Activated CD4-positive, alpha-beta memory T cell treated with anti-CD3 and anti-CD28 coated beads for 36 hours (primary cell): ENCODE measurements around the gene TRMT1. TPM values are rescaled to one million over a fixed set of nuclear protein-coding genes. Genes with fewer than 3 reads are reported as not detected.

Source experiments
- CTCF ChIA-PET: fragments of 350-600 bp; sonication (Branson Sonifier 250); formaldehyde crosslinking; loops from one replicate; lab custom pipeline; 2021; ENCODE audit warnings: antibody characterized with exemption, inconsistent platforms; lab: Charles Lee
- POLR2A ChIA-PET: fragments of 350-600 bp; sonication (Branson Sonifier 250); formaldehyde crosslinking; loops from one replicate; lab custom pipeline; 2021; ENCODE audit warnings: antibody characterized with exemption; lab: Charles Lee
- DNase-seq: peaks from one replicate; pipeline ENCODE4 v3.0.0-alpha.2; 2020
- H3K27ac Mint-ChIP-seq: one replicate; pipeline ENCODE4 v1.8.0; 2021; ENCODE audit warnings: mixed read lengths
- H3K27me3 Mint-ChIP-seq: one replicate; pipeline ENCODE4 v1.8.0; 2021; ENCODE audit warnings: mixed read lengths
- H3K36me3 Mint-ChIP-seq: one replicate; pipeline ENCODE4 v1.8.0; 2021; ENCODE audit warnings: mixed read lengths
- H3K4me1 Mint-ChIP-seq: one replicate; pipeline ENCODE4 v1.8.0; 2021; ENCODE audit warnings: low read depth, mixed read lengths
- H3K4me3 Mint-ChIP-seq: one replicate; pipeline ENCODE4 v1.8.0; 2021; ENCODE audit warnings: mild to moderate bottlenecking, mixed read lengths
- H3K9me3 Mint-ChIP-seq: one replicate; pipeline ENCODE4 v1.8.0; 2021; ENCODE audit warnings: mixed read lengths
- intact Hi-C: fragments of 100-400 bp; cut with micrococcal nuclease; formaldehyde crosslinking; loops from one replicate; pipeline ENCODE4 v1.15.1; 2023
- total RNA-seq, 2 experiments: library from RNA; stranded (reverse); gene quantifications; one replicate each; pipeline ENCODE4 v1.2.3, GENCODE V29; 2021

Gene TRMT1
- total RNA-seq, 2 experiments from 2014 or later = 59.2 to 61.3 TPM

DNA sequence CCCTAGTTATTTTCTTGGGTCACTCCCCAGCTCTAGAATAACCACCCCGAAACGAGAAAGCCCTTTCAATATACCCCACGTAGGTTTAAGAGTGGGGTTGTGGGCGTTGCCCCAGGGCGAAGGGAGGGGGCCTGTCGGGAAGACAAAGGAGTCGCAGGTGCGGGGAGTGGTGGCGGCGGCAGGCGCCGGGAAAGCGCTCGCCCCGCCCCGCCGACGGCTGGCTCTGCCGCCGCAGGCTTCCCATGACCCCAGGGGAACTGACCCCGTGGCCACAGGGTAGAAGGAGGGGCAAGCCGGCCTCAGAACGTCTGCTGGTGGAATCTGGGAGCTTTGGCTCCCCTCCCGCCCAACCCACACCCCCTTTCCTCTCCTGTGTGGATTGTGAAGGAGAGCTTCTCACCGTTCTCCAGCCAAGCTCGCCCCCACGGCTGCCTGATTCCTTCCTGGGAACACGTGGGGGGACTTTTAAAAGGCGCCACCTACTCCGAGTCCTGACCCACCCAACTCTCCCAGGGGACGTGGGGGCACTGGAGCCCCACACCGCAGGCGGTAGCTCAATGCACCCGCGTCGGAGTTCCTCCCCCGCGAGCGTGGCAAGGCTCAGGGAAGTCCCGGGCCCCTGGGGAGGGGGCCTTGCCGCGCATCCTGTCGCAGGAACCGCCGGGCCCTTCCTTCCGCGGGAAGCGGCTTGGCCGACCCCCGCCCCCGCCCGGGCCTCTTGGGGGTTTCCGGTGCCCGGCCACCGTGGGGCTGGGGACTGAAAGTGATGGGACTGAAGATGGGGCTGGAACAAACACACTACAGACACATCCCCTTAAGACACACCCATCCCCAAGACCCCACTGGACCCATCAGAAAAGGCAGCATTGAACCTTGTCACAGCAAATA is 39.2 kb upstream of the TRMT1 start:
- Mint-ChIP-seq H3K27ac (peak overlapping the region; percentile 97), H3K4me3 (peak overlapping the region; percentile 99), H3K4me1 (peaks cover 41% of the 10 kb centered on the region), H3K36me3 (peaks cover 29% of the 10 kb centered on the region), H3K9me3 (no peaks in the 10 kb centered on the region), H3K27me3 (peaks cover 3% of the 10 kb centered on the region)
- POLR2A ChIA-PET = interaction anchor here (0.5 to 6.5 kb wide), 15 partner anchors 11 to 684 kb away, joined by 3 to 167 read pairs (median 4); partner anchors contain the start of gene NACC1
- intact Hi-C loops = loop anchor here (1.0 to 2.0 kb wide), 3 partner anchors 8 to 39 kb away; no protein-coding TSS in a partner anchor
- peak; percentile 84 for DNase-seq
- CTCF ChIA-PET = interaction anchor here (0.8 to 2.2 kb wide), 13 partner anchors 9 to 60 kb away, joined by 3 to 19 read pairs (median 5); partner anchors contain the start of gene NACC1

DNA sequence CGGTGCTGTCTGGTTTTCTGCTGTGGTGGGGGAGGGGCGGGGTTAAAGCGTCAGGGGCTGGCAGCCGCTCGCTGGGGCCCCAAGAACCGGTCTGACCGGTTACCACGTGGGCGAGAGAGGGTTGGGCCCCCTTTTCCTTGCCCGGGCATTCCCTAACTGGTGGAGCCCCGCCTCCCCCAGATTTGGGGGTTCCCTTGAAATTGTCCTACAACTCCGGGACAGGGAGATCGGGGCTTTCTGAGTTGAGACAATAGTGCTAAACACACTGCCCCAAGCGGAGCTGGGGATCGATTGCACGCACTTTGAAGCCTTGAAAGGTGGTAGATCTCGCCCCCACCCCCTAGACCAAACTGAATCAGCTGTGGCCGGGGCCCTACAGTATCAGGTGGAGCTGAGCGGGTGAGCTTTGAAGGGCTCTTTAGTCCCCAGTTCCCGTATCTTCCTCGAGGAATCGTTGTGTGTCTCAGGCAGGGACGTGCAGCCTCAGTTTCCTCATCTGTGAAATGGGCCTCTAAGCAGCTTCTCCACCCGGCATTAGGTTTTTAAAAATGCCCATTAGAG is 38.5 kb upstream of the TRMT1 start:
- peak overlapping the region; percentile 97 for H3K27ac Mint-ChIP-seq
- no peaks in the 10 kb centered on the region for H3K9me3 Mint-ChIP-seq
- DNase-seq = peak; percentile 91
- peaks cover 36% of the 10 kb centered on the region for H3K36me3 Mint-ChIP-seq
- peak overlapping the region; percentile 99 for H3K4me3 Mint-ChIP-seq
- peaks cover 36% of the 10 kb centered on the region for H3K4me1 Mint-ChIP-seq
- ChIA-PET POLR2A (interaction anchor here (0.5 to 6.5 kb wide), 15 partner anchors 11 to 685 kb away, joined by 3 to 167 read pairs (median 4); partner anchors contain the start of gene NACC1), CTCF (interaction anchor here (0.9 to 2.2 kb wide), 13 partner anchors 10 to 271 kb away, joined by 3 to 19 read pairs (median 5); partner anchors contain the start of gene NACC1)
- peaks cover 3% of the 10 kb centered on the region for H3K27me3 Mint-ChIP-seq
- intact Hi-C loops = loop anchor here (1.0 to 5.0 kb wide), 5 partner anchors 8 to 363 kb away; partner anchors contain the start of genes CALR and JUNB

GRCh38 chr19:13154241-13154778 is 37.8 kb upstream of the TRMT1 start:
- DNase-seq = peak; percentile 87
- Mint-ChIP-seq H3K36me3 (peaks cover 36% of the 10 kb centered on the region), H3K27me3 (peaks cover 3% of the 10 kb centered on the region), H3K9me3 (no peaks in the 10 kb centered on the region), H3K4me3 (peak overlapping the region; percentile 99), H3K4me1 (peaks cover 37% of the 10 kb centered on the region), H3K27ac (peak overlapping the region; percentile 97)
- ChIA-PET POLR2A (interaction anchor here (0.5 to 6.5 kb wide), 8 partner anchors 12 to 361 kb away, joined by 3 to 167 read pairs (median 6); partner anchors contain the start of gene NACC1), CTCF (interaction anchor here (0.6 to 2.2 kb wide), 9 partner anchors 10 to 1238 kb away, joined by 3 to 19 read pairs (median 6); partner anchors contain the start of gene NACC1)
- intact Hi-C loops = loop anchor here (2.0 to 5.0 kb wide), 3 partner anchors 40 to 362 kb away; partner anchors contain the start of genes CALR and JUNB

GRCh38 chr19:13153569-13154240 is 37.2 kb upstream of the TRMT1 start:
- Mint-ChIP-seq H3K27me3 (peaks cover 3% of the 10 kb centered on the region), H3K4me1 (peaks cover 43% of the 10 kb centered on the region), H3K36me3 (peaks cover 36% of the 10 kb centered on the region), H3K9me3 (no peaks in the 10 kb centered on the region), H3K27ac (peak overlapping the region; percentile 97), H3K4me3 (peak overlapping the region; percentile 99)
- intact Hi-C loops = loop anchor here (2.0 to 5.0 kb wide), 3 partner anchors 41 to 361 kb away; partner anchors contain the start of genes CALR and JUNB
- DNase-seq = no peak
- CTCF ChIA-PET = interaction anchor here (0.6 to 2.2 kb wide), 4 partner anchors 14 to 1239 kb away, joined by 3 to 19 read pairs (median 6); no protein-coding TSS in a partner anchor
- POLR2A ChIA-PET = interaction anchor here (0.5 to 6.5 kb wide), 14 partner anchors 13 to 371 kb away, joined by 3 to 167 read pairs (median 8); partner anchors contain the start of genes JUNB, NACC1 and TRMT1

- H3K4me3 Mint-ChIP-seq = peak overlapping the region; percentile 99
These were observed 36.5 kb upstream of the TRMT1 start for GRCh38 chr19:13152974-13153568.

GRCh38 chr19:13152356-13152973 is 35.9 kb upstream of the TRMT1 start:
- peaks cover 3% of the 10 kb centered on the region for H3K27me3 Mint-ChIP-seq
- no peak for DNase-seq
- peaks cover 36% of the 10 kb centered on the region for H3K36me3 Mint-ChIP-seq
- peaks cover 37% of the 10 kb centered on the region for H3K4me1 Mint-ChIP-seq
- ChIA-PET CTCF (interaction anchor here (0.9 to 1.6 kb wide), 11 partner anchors 11 to 187 kb away, joined by 3 to 10 read pairs (median 5); partner anchors contain the start of gene NACC1), POLR2A (interaction anchor here (0.5 to 6.5 kb wide), 20 partner anchors 9 to 857 kb away, joined by 3 to 167 read pairs (median 4); partner anchors contain the start of genes JUNB, NACC1 and TRMT1)
- intact Hi-C loops = loop anchor here (1.0 to 5.0 kb wide), 3 partner anchors 52 to 360 kb away; partner anchors contain the start of genes CALR and JUNB
- H3K27ac Mint-ChIP-seq = peak overlapping the region; percentile 97
- no peaks in the 10 kb centered on the region for H3K9me3 Mint-ChIP-seq
- H3K4me3 Mint-ChIP-seq = peak overlapping the region; percentile 99

More at GRCh38 chr19:13152974-13153568, 36.5 kb upstream of the TRMT1 start:
- peaks cover 3% of the 10 kb centered on the region for H3K27me3 Mint-ChIP-seq
- ChIA-PET CTCF (interaction anchor here (0.9 to 1.6 kb wide), 9 partner anchors 11 to 188 kb away, joined by 3 to 10 read pairs (median 5); partner anchors contain the start of gene NACC1), POLR2A (interaction anchor here (0.5 to 6.5 kb wide), 19 partner anchors 10 to 858 kb away, joined by 3 to 167 read pairs (median 4); partner anchors contain the start of genes JUNB, NACC1 and TRMT1)
- peak; percentile 97 for DNase-seq
- H3K9me3 Mint-ChIP-seq = no peaks in the 10 kb centered on the region
- peak overlapping the region; percentile 97 for H3K27ac Mint-ChIP-seq
- peaks cover 40% of the 10 kb centered on the region for H3K4me1 Mint-ChIP-seq
- intact Hi-C loops = loop anchor here (1.0 to 5.0 kb wide), 3 partner anchors 53 to 361 kb away; partner anchors contain the start of genes CALR and JUNB
- peaks cover 36% of the 10 kb centered on the region for H3K36me3 Mint-ChIP-seq

- H3K36me3 Mint-ChIP-seq = peaks cover 39% of the 10 kb centered on the region
- CTCF ChIA-PET = interaction anchor here (1.0 to 1.6 kb wide), 10 partner anchors 12 to 186 kb away, joined by 3 to 10 read pairs (median 5); partner anchors contain the start of gene NACC1
These were observed 35.2 kb upstream of the TRMT1 start for GRCh38 chr19:13151605-13152355.

DNA sequence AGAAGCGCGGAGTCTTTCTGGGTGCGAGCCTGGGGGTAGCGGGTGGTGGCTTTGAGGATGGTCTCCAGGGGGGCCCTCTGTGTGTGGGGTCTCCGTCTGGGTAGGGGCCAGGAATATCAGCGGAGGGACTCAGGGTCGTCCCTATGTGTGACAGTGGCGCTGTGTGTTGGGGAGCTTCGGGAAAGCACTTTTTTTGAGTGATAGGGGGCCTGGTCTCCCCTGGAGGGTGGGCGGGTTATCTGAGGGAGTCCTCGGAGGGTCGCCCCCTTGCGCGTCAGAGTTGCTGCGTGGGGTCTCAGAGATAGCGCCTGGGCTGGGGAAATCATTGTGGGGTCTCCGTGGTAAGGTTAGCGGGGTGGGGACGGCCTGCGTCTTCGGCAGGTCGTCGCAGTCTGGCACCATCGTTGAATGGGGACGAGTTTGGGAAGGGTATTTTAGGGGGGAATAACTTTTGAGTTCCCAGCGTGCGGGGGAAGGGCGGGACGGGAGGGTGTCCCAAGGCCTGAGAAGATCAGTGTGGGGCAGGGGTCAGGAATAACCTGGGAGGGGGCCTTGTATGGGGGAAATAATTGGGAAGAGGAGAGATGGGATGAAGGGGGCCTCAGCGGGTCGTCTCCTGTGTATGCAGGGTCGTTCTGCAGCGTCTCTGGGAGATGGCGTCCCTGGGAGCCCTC is 34.5 kb upstream of the TRMT1 start:
- intact Hi-C loops = loop anchor here (1.0 to 5.0 kb wide), 4 partner anchors 19 to 359 kb away; partner anchors contain the start of genes CALR, JUNB and TRMT1
- peak overlapping the region; percentile 99 for H3K4me3 Mint-ChIP-seq
- ChIA-PET CTCF (interaction anchor here (0.6 to 2.1 kb wide), 9 partner anchors 13 to 85 kb away, joined by 4 to 12 read pairs (median 6); partner anchors contain the start of gene NACC1), POLR2A (interaction anchor here (0.7 to 1.5 kb wide), 5 partner anchors 12 to 52 kb away, joined by 3 to 10 read pairs (median 3); partner anchors contain the start of gene NACC1)
- H3K4me1 Mint-ChIP-seq = peaks cover 26% of the 10 kb centered on the region
- peaks cover 3% of the 10 kb centered on the region for H3K27me3 Mint-ChIP-seq
- no peaks in the 10 kb centered on the region for H3K9me3 Mint-ChIP-seq
- H3K36me3 Mint-ChIP-seq = peaks cover 40% of the 10 kb centered on the region
- DNase-seq = peak; percentile 43
- peak overlapping the region; percentile 97 for H3K27ac Mint-ChIP-seq

More at GRCh38 chr19:13151605-13152355, 35.2 kb upstream of the TRMT1 start:
- no peaks in the 10 kb centered on the region for H3K9me3 Mint-ChIP-seq
- peaks cover 33% of the 10 kb centered on the region for H3K4me1 Mint-ChIP-seq
- peak; percentile 98 for DNase-seq
- peak overlapping the region; percentile 99 for H3K4me3 Mint-ChIP-seq
- POLR2A ChIA-PET = interaction anchor here (0.8 to 6.5 kb wide), 14 partner anchors 9 to 695 kb away, joined by 3 to 167 read pairs (median 5); partner anchors contain the start of genes JUNB, NACC1 and TRMT1
- H3K27me3 Mint-ChIP-seq = peaks cover 3% of the 10 kb centered on the region
- H3K27ac Mint-ChIP-seq = peak overlapping the region; percentile 97
- intact Hi-C loops = loop anchor here (1.0 to 5.0 kb wide), 5 partner anchors 19 to 359 kb away; partner anchors contain the start of genes CALR, JUNB and TRMT1
